Effector memory CD8-positive, alpha-beta T cell (primary cell): Measurements from ENCODE around the gene SLAMF1.
"Not testable (repeated sequence)": the region's sequence is repeated elsewhere in the genome, so short reads cannot be mapped to it uniquely, and the experiment has no call there.

Experiments used
- ATAC-seq: fragments of 150-1000 bp; cut with Tn5 transposase; replicated peaks from 2 replicates; pipeline ENCODE4 v1.10.0; 2021; ENCODE audit warnings: mild to moderate bottlenecking, moderate library complexity
- DNase-seq, 3 experiments: peaks; one replicate each; pipeline ENCODE4 v3.0.0; 2021
- H3K27ac Mint-ChIP-seq, 2 donors: one replicate each; pipeline ENCODE4 v1.8.0; 2022; ENCODE audit warnings: mild to moderate bottlenecking in 2 of 2, mixed read lengths in 2 of 2, moderate library complexity in 2 of 2
- H3K27me3 Mint-ChIP-seq, 2 donors: one replicate each; pipeline ENCODE4 v1.8.0; 2022; ENCODE audit warnings: mixed read lengths in 2 of 2
- H3K36me3 Mint-ChIP-seq: one replicate; pipeline ENCODE4 v1.8.0; 2022; ENCODE audit warnings: mild to moderate bottlenecking, moderate library complexity, mixed read lengths; ENCODE audit not compliant: insufficient read depth
- H3K4me1 Mint-ChIP-seq, 2 donors: one replicate each; pipeline ENCODE4 v1.8.0; 2022; ENCODE audit warnings: low read depth in 2 of 2, mixed read lengths in 2 of 2
- H3K4me3 Mint-ChIP-seq, 2 donors: one replicate each; pipeline ENCODE4 v1.8.0; 2022; ENCODE audit warnings: mild to moderate bottlenecking in 2 of 2, mixed read lengths in 2 of 2, moderate library complexity in 2 of 2
- H3K9me3 Mint-ChIP-seq, 2 donors: one replicate each; pipeline ENCODE4 v1.8.0; 2022; ENCODE audit warnings: mixed read lengths in 2 of 2

The SLAMF1 gene

GRCh38 chr1:160658162-160658813 lies 11.4 kb upstream of the SLAMF1 start:
- H3K4me3 Mint-ChIP-seq, result no peak overlapping the region
- no peaks in the 10 kb centered on the region for H3K36me3 Mint-ChIP-seq
- ATAC-seq (no peak), DNase-seq (no peak)
- no peak overlapping the region for H3K27ac Mint-ChIP-seq
- no peaks in the 10 kb centered on the region for H3K27me3 Mint-ChIP-seq
- H3K4me1 Mint-ChIP-seq, result peaks cover 17 to 27% of the 10 kb centered on the region in 2 donors
- H3K9me3 Mint-ChIP-seq, result no peaks in the 10 kb centered on the region

GRCh38 chr1:160657250-160657781 lies 10.5 kb upstream of the SLAMF1 start:
- peaks cover 7 to 20% of the 10 kb centered on the region in 2 donors for H3K4me1 Mint-ChIP-seq
- no peaks in the 10 kb centered on the region for H3K9me3 Mint-ChIP-seq
- no peak for DNase-seq
- no peak for ATAC-seq
- H3K27ac Mint-ChIP-seq, result no peak overlapping the region
- H3K27me3 Mint-ChIP-seq, result no peaks in the 10 kb centered on the region
- H3K4me3 Mint-ChIP-seq, result no peak overlapping the region
- no peaks in the 10 kb centered on the region for H3K36me3 Mint-ChIP-seq

DNA sequence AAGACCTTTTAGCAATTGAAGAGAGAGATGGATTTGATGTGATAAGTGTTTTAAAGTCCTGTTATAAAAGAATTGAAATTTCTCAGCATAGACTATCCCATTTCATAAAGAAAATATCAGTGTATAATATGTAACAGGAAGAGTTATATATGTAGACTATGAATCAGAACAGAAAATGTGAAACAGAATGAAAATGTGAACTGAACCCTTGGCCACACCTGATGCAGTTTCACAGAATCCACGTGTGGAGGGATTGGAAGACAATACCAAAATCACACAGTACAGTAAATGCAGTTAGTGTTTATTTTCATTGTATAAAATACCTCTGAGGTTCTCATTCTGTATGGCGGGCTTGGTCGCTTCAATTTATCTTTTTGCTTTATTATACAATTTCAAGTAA lies 9.9 kb upstream of the SLAMF1 start:
- Mint-ChIP-seq H3K27ac (no peak overlapping the region), H3K27me3 (no peaks in the 10 kb centered on the region), H3K4me3 (no peak overlapping the region), H3K9me3 (no peaks in the 10 kb centered on the region), H3K36me3 (no peaks in the 10 kb centered on the region), H3K4me1 (peaks cover 4 to 14% of the 10 kb centered on the region in 2 donors)
- DNase-seq, result no peak
- ATAC-seq, result no peak

DNA sequence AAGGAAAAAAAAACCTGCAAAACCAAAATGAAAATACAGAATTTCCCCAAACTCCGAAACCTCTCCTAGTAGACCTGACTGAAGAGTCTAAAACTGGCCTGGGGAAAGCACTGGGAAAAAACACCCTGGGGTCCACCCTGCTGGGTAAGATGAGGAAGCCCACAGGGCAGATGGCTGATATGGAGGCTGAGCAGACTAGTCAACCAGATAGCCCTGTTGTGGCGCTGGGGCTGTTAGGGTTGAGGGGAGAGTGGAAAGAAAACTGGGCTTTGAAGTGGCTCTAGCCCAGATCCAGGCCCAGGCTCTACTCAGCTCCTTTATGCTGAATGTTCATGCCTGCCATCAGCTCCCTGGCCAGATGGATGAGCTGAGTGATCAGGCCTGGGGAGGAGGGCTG lies 6.8 kb upstream of the SLAMF1 start:
- no peaks in the 10 kb centered on the region for H3K36me3 Mint-ChIP-seq
- peaks cover 14 to 24% of the 10 kb centered on the region in 2 donors for H3K4me1 Mint-ChIP-seq
- no peak overlapping the region for H3K4me3 Mint-ChIP-seq
- DNase-seq (no peak), ATAC-seq (no peak)
- H3K9me3 Mint-ChIP-seq, result no peaks in the 10 kb centered on the region
- H3K27ac Mint-ChIP-seq, result peak overlapping the region in 1 of 2 donors; percentile 41
- no peaks in the 10 kb centered on the region for H3K27me3 Mint-ChIP-seq

DNA sequence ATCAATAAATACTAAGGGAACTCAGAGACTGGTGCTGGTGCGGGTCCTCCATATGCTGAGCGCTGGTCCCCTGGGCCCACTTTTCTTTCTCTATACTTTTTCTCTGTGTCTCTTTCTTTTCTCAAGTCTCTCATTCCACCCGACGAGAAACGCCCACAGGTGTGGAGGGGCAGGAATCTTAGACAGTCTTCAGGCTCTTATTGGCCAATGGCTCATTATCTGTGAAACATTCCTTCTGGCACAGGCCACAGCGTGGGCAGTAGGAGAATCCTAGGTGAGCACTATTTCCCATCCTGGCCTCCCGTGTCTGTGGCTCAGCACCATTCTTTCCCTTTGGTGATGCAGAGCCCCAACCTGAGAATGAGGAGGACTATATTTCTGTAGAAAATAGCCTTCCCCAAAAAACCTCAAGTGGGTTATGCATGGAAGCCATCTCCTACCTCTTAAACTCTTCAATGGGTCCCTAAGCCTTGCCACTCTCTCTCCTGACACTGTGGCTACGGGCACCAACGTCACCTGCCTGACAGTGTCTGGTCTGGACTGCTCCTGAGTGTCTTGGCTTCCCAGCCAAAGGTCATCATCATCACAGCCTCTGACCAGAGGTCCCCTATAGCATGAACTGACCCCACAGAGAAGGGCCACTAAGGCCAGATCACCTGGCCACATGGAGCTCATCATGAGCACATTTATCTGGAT lies 6.2 kb upstream of the SLAMF1 start:
- DNase-seq (no peak), ATAC-seq (no peak)
- Mint-ChIP-seq H3K27me3 (no peaks in the 10 kb centered on the region), H3K36me3 (no peaks in the 10 kb centered on the region), H3K9me3 (no peaks in the 10 kb centered on the region), H3K4me1 (peaks cover 18 to 27% of the 10 kb centered on the region in 2 donors), H3K4me3 (no peak overlapping the region), H3K27ac (peak overlapping the region in 1 of 2 donors; percentile 41)

- Mint-ChIP-seq H3K4me1 (peaks cover 27 to 33% of the 10 kb centered on the region in 2 donors), H3K27ac (peak overlapping the region in 1 of 2 donors; percentile 61)
- not testable (repeated sequence) for DNase-seq, H3K4me3 Mint-ChIP-seq, H3K36me3 Mint-ChIP-seq, ATAC-seq, H3K27me3 Mint-ChIP-seq, H3K9me3 Mint-ChIP-seq
Observed at GRCh38 chr1:160652065-160652641, 5.3 kb upstream of the SLAMF1 start.

- H3K9me3 Mint-ChIP-seq, result no peaks in the 10 kb centered on the region
- H3K36me3 Mint-ChIP-seq, result no peaks in the 10 kb centered on the region
- no peaks in the 10 kb centered on the region for H3K27me3 Mint-ChIP-seq
- DNase-seq (no peak), ATAC-seq (peak; percentile 39)
- peak overlapping the region; percentile 4 to 61 for H3K27ac Mint-ChIP-seq
- peaks cover 28 to 33% of the 10 kb centered on the region in 2 donors for H3K4me1 Mint-ChIP-seq
- peak overlapping the region; percentile 2 to 5 for H3K4me3 Mint-ChIP-seq
Observed at GRCh38 chr1:160651433-160652064, 4.7 kb upstream of the SLAMF1 start.

- ATAC-seq, result peak; percentile 44
- Mint-ChIP-seq H3K4me3 (peak overlapping the region; percentile 93 to 97), H3K36me3 (peaks cover 20% of the 10 kb centered on the region), H3K9me3 (no peaks in the 10 kb centered on the region), H3K4me1 (peaks cover 45 to 50% of the 10 kb centered on the region in 2 donors), H3K27me3 (no peaks in the 10 kb centered on the region), H3K27ac (peak overlapping the region; percentile 93 to 98)
- DNase-seq, result no peak
Observed at GRCh38 chr1:160647329-160647720, 481 bp upstream of the SLAMF1 start.

- DNase-seq, result no peak
- Mint-ChIP-seq H3K27ac (peak overlapping the region; percentile 93 to 98), H3K9me3 (no peaks in the 10 kb centered on the region), H3K4me3 (peak overlapping the region; percentile 93 to 97), H3K4me1 (peaks cover 47 to 53% of the 10 kb centered on the region in 2 donors), H3K27me3 (no peaks in the 10 kb centered on the region), H3K36me3 (peaks cover 20% of the 10 kb centered on the region)
- ATAC-seq, result no peak
Observed at GRCh38 chr1:160646180-160646579, 664 bp downstream of the SLAMF1 start.

DNA sequence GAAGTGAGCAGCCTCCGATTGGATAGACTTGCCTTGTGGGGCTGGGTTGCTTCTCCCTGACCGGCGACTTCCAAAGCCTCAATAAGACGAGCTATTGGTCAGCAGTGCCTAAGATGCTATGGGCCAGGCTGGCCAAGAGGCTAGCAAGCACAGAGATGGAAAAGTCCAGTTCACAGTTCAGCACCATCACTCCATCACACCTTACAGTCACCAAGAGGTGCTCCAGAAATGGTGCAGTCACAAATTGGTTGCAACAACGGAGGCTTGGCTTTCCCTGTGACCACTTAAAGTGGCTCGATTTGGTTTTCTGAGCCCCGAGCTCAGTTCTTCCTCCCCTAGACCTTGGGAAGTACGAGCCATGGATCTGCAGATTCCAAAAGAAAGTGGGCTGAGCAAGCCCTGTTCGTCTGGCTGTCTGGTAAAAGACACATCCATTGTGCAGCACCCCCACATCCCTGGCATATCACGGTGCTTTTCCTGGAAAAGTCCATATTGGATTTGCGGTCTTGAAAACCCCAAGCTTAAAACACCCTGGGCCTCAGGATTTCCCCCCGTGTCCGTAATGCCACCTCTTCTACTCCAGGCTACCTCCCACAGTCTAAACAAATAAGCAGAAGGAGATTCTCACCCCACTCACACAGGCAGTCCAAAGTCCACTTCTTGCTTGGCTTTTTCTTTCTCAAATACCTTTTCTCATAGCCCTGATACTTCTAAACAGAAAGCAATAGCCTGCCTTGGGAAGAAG lies 1.3 kb downstream of the SLAMF1 start:
- Mint-ChIP-seq H3K9me3 (no peaks in the 10 kb centered on the region), H3K4me3 (peak overlapping the region; percentile 93 to 97), H3K27me3 (no peaks in the 10 kb centered on the region), H3K4me1 (peaks cover 47 to 52% of the 10 kb centered on the region in 2 donors), H3K36me3 (peaks cover 23% of the 10 kb centered on the region), H3K27ac (peak overlapping the region; percentile 93 to 98)
- DNase-seq (no peak), ATAC-seq (no peak)

- DNase-seq, result no peak
- Mint-ChIP-seq H3K4me1 (peaks cover 54 to 62% of the 10 kb centered on the region in 2 donors), H3K9me3 (no peaks in the 10 kb centered on the region), H3K27me3 (no peaks in the 10 kb centered on the region), H3K4me3 (peak overlapping the region; percentile 93 to 97), H3K36me3 (peaks cover 27% of the 10 kb centered on the region), H3K27ac (peak overlapping the region; percentile 93 to 98)
- ATAC-seq, result no peak
Observed at GRCh38 chr1:160644399-160644798, 2.4 kb downstream of the SLAMF1 start.

DNA sequence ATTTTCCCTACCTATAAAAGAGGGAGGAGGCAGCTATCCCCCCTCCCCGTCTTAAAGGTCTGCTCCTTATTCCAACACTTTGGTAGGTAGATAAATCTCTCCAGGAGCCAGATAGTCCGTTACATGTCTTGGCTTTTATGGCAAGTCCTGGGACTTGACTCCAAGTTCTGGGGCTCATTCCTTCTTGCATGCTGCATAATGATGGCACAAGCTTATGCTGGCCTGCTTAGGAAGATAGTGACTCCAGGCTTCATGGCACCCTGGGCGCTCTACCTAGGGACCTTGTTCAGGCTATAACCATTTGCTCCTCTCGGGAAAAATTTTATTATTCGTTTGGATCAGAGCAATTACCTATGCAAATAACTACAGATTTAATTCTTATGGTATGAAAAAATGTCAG lies 3.7 kb downstream of the SLAMF1 start:
- Mint-ChIP-seq H3K9me3 (no peaks in the 10 kb centered on the region), H3K4me1 (peaks cover 60 to 72% of the 10 kb centered on the region in 2 donors), H3K27me3 (no peaks in the 10 kb centered on the region), H3K4me3 (peak overlapping the region; percentile 93 to 97), H3K36me3 (peaks cover 35% of the 10 kb centered on the region), H3K27ac (peak overlapping the region; percentile 93 to 98)
- DNase-seq (no peak), ATAC-seq (no peak)

GRCh38 chr1:160642281-160642644 lies 4.6 kb downstream of the SLAMF1 start:
- H3K27ac Mint-ChIP-seq, result peak overlapping the region; percentile 86 to 98
- H3K27me3 Mint-ChIP-seq, result no peaks in the 10 kb centered on the region
- H3K4me3 Mint-ChIP-seq, result peak overlapping the region; percentile 93 to 97

More at GRCh38 chr1:160642281-160642644, 4.6 kb downstream of the SLAMF1 start:
- DNase-seq, result no peak
- Mint-ChIP-seq H3K4me1 (peaks cover 62 to 70% of the 10 kb centered on the region in 2 donors), H3K9me3 (no peaks in the 10 kb centered on the region), H3K36me3 (peaks cover 42% of the 10 kb centered on the region)
- no peak for ATAC-seq
